NT2/D1 (cell line): ENCODE measurements around the gene AFAP1L2.

ENCODE experiments used
- SUZ12 ChIP-seq: IDR thresholded peaks from 2 replicates; pipeline ENCODE4 v1.6.1; 2011; ENCODE audit not compliant: insufficient read length, insufficient read depth; ENCODE audit errors: extremely low read depth
- YY1 ChIP-seq: IDR thresholded peaks from 2 replicates; pipeline ENCODE4 v1.6.1; 2011; ENCODE audit not compliant: insufficient read length, insufficient read depth
- ZNF274 ChIP-seq: IDR thresholded peaks from 2 replicates; pipeline ENCODE4 v1.6.1; 2011; ENCODE audit warnings: mild to moderate bottlenecking, low read depth, low read length

GRCh38 chr10:114367351-114368056 lies 36.8 kb downstream of the AFAP1L2 start:
- TF ChIP-seq SUZ12 (no peak), YY1 (no peak), ZNF274 (no peak)
